AG09319 (cell line): Measurements from ENCODE around the gene C21orf58.

Experiments
- DNase-seq: peaks from one replicate; pipeline ENCODE4 v3.0.0-alpha.2; 2010; ENCODE audit warnings: low read depth; ENCODE audit errors: extremely low read depth
- TF ChIP-seq, protein P1 (sequence below): IDR thresholded peaks from 2 replicates; pipeline ENCODE4 v1.5.1; 2011; ENCODE audit warnings: low read depth, mild to moderate bottlenecking, inconsistent platforms, low read length, moderate library complexity

C21orf58 gene

DNA sequence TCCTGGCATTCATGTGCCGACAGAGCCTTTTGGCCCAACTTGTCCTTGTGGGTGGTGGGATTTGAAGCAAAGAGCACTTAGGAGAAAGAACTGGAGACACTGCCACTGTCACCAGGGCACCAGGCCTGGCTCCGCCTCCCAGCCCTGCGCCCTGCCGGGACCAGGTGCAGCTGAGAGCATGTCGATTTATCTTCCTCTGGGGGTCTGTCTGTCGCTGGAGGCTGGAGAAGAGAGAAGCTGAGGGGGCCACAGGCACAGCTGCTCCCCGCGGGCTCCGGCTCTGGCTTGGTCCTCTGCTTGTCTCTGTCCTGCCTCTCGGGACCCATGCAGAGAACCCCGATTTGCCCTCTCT, 28.5 kb upstream of the C21orf58 start:
- TF ChIP-seq, protein P1, sequence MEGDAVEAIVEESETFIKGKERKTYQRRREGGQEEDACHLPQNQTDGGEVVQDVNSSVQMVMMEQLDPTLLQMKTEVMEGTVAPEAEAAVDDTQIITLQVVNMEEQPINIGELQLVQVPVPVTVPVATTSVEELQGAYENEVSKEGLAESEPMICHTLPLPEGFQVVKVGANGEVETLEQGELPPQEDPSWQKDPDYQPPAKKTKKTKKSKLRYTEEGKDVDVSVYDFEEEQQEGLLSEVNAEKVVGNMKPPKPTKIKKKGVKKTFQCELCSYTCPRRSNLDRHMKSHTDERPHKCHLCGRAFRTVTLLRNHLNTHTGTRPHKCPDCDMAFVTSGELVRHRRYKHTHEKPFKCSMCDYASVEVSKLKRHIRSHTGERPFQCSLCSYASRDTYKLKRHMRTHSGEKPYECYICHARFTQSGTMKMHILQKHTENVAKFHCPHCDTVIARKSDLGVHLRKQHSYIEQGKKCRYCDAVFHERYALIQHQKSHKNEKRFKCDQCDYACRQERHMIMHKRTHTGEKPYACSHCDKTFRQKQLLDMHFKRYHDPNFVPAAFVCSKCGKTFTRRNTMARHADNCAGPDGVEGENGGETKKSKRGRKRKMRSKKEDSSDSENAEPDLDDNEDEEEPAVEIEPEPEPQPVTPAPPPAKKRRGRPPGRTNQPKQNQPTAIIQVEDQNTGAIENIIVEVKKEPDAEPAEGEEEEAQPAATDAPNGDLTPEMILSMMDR: no peak

DNA sequence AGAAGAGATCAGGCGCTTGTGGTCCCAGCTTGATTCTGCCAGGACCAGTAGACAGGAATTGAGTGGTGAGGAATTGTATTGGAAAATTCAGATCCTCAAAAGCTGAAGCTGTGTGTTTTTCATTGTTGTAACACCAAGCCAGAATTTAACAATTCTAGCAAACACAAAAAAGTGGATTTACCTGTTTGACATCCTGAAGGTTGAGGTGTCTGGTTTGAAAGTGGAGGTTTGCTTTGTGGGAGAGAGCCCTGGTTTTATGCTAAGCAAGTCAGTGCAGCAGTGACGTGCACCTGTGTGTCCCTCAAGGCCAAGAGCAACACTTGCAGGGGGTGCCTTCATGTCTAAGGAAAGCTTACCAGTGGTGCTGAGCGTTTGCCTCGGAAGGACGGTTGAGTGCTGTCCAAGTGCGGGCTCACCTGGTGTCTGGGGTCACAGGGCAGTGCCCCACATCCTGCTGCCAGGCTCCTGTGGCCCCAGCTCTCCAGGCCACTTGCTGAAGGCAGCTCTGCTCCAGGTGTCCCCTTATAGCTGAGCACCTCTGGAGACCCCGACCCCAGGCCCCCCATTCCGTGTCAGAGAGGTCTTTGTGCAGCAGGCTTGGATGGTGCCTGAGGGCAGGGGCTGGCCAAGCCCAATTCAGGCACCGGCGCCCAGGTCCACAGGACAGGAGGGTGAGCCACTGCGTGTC, 27.9 kb upstream of the C21orf58 start:
- DNase-seq: no peak
- TF ChIP-seq, protein P1: no peak

More for the DNA sequence above, 28.5 kb upstream of the C21orf58 start:
- DNase-seq: no peak

DNA sequence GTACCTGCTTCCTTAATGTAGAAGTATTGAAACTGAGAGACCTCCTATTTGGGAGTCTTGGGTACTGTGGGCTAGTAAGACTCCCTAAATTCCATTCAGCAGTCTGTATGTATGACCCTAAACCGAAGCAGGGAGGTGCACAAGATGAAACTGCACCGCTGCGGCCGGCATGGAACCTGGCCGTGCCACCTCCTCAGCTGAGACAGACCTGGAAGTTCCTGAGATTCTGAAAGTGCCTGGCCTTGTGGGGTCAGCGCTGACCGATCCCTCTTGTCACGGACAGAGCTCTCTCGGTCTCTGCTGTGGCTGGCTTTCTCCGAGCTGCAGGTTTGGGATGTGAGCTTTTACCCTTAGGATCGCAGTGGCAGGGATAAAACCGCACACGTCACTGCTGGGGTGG, 27.3 kb upstream of the C21orf58 start:
- TF ChIP-seq, protein P1: no peak
- no peak for DNase-seq

DNA sequence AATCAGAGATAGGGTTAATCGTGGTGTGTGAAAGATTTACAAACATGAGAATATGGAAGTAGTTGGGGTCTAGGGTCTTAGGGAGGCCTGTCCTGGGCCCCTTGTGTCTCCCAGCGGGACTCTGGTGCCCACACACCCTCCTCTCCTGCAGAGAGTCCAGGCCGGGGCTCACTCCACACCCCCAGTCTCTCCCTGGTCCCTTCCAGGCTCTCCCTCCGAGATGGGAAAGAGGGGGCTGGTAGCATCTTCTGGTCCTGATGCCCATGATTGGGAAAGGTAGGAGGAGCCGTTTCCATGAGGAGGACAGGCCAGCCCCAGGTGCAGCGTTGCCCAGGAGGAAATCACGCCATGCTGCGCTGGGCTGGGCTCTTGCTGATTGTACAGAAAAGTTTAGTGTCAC, 26.9 kb upstream of the C21orf58 start:
- TF ChIP-seq, protein P1: no peak
- no peak for DNase-seq

DNA sequence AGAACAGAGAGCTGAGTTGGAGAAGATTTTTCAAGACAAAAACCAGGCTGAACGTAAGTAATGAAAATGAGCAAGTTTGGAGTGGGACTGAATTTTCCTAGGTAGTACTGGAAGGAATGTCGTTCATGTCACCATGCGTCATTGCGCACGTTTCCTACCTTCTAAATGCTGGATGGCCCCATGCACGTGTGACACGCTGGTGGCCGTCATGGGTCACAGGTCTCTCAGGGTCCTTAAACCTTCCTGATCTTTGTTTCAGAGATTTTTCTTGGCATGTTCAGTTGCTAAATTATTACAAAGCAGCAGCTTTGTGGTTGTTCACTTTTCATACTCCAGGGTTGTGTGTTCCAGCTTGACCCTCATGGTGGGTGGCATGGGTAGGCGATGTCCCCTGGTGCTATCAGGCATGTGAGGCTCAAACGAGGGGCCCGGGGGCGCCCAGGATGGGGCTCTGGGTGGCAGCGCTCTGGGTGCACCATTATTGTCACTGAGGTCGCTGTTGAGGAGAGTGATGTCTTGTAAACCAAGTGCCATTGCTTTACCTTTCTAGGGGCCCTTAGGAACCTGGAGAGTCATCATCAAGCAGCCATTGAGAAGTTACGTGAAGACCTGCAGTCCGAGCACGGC, 25.6 kb upstream of the C21orf58 start:
- TF ChIP-seq, protein P1: no peak
- DNase-seq: no peak

DNA sequence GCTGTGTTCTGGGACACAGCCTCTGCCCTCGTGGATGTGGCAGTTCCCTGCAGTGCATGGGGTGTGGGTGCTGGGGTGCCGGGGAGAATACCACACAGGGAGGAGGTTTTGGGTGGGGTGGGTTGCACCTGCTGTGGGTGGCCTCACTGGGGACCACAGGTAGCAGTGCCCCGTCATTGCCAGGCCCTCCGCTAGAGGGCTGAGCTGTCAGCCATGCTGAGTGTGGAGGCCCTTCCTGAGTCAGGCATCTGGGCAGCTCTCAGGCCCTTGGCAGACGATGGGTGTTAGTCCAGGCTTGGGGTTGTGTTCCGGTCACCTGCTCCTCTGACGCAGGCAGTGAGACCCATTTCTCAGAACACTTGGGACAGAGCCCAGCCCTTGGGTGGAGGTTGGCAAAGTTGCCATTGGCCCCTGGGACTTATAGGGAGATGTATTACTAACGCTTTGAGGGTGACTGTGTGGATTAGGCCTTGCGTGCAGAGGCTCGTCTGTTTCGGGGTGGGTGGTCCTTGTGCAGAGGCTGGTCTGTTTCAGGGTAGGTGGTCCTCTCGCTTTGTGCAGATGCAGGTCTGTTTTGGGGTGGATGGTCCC, 24.2 kb upstream of the C21orf58 start:
- no peak for DNase-seq

DNA sequence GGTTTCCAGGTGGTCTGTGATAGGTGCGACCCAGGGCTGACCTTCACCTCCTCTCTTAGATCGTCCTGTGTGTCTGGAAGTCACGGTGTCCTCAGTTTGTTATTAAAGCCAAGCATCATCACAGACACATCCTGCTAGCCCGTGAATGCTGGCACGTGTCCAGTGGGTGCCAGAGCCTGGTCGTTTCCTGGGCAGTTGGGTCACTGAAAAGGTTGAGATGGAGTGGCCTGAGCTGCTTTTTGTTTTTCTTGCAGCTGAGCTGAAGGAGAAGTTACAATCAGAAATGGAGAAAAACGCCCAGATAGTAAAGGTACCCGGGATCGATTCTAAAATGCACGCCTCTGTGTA, 23.5 kb upstream of the C21orf58 start:
- TF ChIP-seq, protein P1: no peak
- no peak for DNase-seq

More for the DNA sequence above, 24.2 kb upstream of the C21orf58 start:
- TF ChIP-seq, protein P1: no peak
